ENCODE data around the gene CCDC74A. TPM values are rescaled to one million over a fixed set of nuclear protein-coding genes. Genes with fewer than 3 reads are reported as not detected.
"Not testable (repeated sequence)": the region's sequence is repeated elsewhere in the genome, so short reads cannot be mapped to it uniquely, and the experiment has no call there.

The CCDC74A gene
- total RNA-seq, 2 donors from 2014 or later = 1.6 to 4.3 TPM

- WGBS, 2 donors = 67 to 77% methylated on average over 7 of the region's 7 CpGs
- ATAC-seq = peak; percentile 38
- TF ChIP-seq POLR2A (IDR thresholded peaks at IDR 0.05) (peak in 1 of 3 donors; percentile 18), CTCF (IDR thresholded peaks at IDR 0.05) (no peak)
- peak in 1 of 4 donors; percentile 10 for DNase-seq
- no peaks in the 10 kb centered on the region for H3K4me1 ChIP-seq
- no peaks in the 10 kb centered on the region for H3K36me3 ChIP-seq (replicated peaks in 1 of 2; ENCODE audit: insufficient read depth in 1 of 2, low read depth in 2 of 2)
- peak overlapping the region in 1 of 4 donors; percentile 36 for H3K27ac ChIP-seq
- intact Hi-C loops (cut with DNase I) = no loop called here
- H3K9me3 ChIP-seq = no peaks in the 10 kb centered on the region
- no peaks in the 10 kb centered on the region for H3K27me3 ChIP-seq
- no peak overlapping the region for H3K4me3 ChIP-seq
Observed at GRCh38 chr2:131556998-131557397, 29.3 kb downstream of the CCDC74A start.

GRCh38 chr2:131557558-131558321 is 30.1 kb downstream of the CCDC74A start:
- Histone ChIP-seq H3K27ac (peak overlapping the region in 1 of 4 donors; percentile 36), H3K4me1 (no peaks in the 10 kb centered on the region), H3K36me3 (replicated peaks in 1 of 2; ENCODE audit: insufficient read depth in 1 of 2, low read depth in 2 of 2) (no peaks in the 10 kb centered on the region), H3K9me3 (no peaks in the 10 kb centered on the region), H3K27me3 (no peaks in the 10 kb centered on the region), H3K4me3 (no peak overlapping the region)
- DNase-seq (no peak), ATAC-seq (no peak)
- intact Hi-C loops (cut with DNase I) = no loop called here
- TF ChIP-seq CTCF (IDR thresholded peaks at IDR 0.05) (no peak), POLR2A (IDR thresholded peaks at IDR 0.05) (no peak)
- WGBS, 2 donors = 60 to 68% methylated on average over 5 of the region's 5 CpGs

GRCh38 chr2:131566371-131566770 is 38.7 kb downstream of the CCDC74A start:
- intact Hi-C loops (cut with DNase I) = no loop called here
- no peak for DNase-seq
- no peak for TF ChIP-seq POLR2A (IDR thresholded peaks at IDR 0.05)
- TF ChIP-seq CTCF (IDR thresholded peaks at IDR 0.05) = no peak
- 66 to 67% methylated on average over 5 of the region's 5 CpGs for WGBS, 2 donors
- H3K27me3 ChIP-seq = no peaks in the 10 kb centered on the region
- no peaks in the 10 kb centered on the region for H3K36me3 ChIP-seq (replicated peaks in 1 of 2; ENCODE audit: insufficient read depth in 1 of 2, low read depth in 2 of 2)
- no peak for ATAC-seq
- H3K27ac ChIP-seq = no peak overlapping the region
- H3K4me3 ChIP-seq = no peak overlapping the region
- no peaks in the 10 kb centered on the region for H3K4me1 ChIP-seq
- no peaks in the 10 kb centered on the region for H3K9me3 ChIP-seq

GRCh38 chr2:131567891-131568290 is 40.2 kb downstream of the CCDC74A start:
- DNase-seq (no peak), ATAC-seq (no peak)
- H3K27me3 ChIP-seq = no peaks in the 10 kb centered on the region
- intact Hi-C loops (cut with DNase I) = no loop called here
- no peak overlapping the region for H3K27ac ChIP-seq
- H3K9me3 ChIP-seq = no peaks in the 10 kb centered on the region
- H3K4me3 ChIP-seq = no peak overlapping the region
- H3K4me1 ChIP-seq = no peaks in the 10 kb centered on the region
- H3K36me3 ChIP-seq (replicated peaks in 1 of 2; ENCODE audit: insufficient read depth in 1 of 2, low read depth in 2 of 2) = no peaks in the 10 kb centered on the region
- TF ChIP-seq CTCF (IDR thresholded peaks at IDR 0.05) (no peak), POLR2A (IDR thresholded peaks at IDR 0.05) (no peak)

- H3K27me3 ChIP-seq; H3K4me1 ChIP-seq; H3K36me3 ChIP-seq (replicated peaks in 1 of 2; ENCODE audit: insufficient read depth in 1 of 2, low read depth in 2 of 2); ATAC-seq; H3K9me3 ChIP-seq; DNase-seq; H3K4me3 ChIP-seq; intact Hi-C loops (cut with DNase I); H3K27ac ChIP-seq: not testable (repeated sequence)
- WGBS, 2 donors = 55 to 58% methylated on average over 1 of the region's 1 CpG
Observed at GRCh38 chr2:131568401-131568800, 40.7 kb downstream of the CCDC74A start.

All from body of pancreas (tissue), 4 donors.